Occipital lobe (tissue), 2 donors: ENCODE results near the gene NAA20. TPM values are rescaled to one million over a fixed set of nuclear protein-coding genes. Genes with fewer than 3 reads are reported as not detected.
A peak's percentile ranks its signal among the peaks of the same experiment; 100 is the strongest.

Source experiments
- DNase-seq: peaks from one replicate; lab custom pipeline; 2025; lab: John Stamatoyannopoulos, UW
- total RNA-seq: library from RNA; depleted of rRNA; stranded (reverse); fragments of >200 nt; gene quantifications from one replicate; pipeline ENCODE4 v1.2.3, GENCODE V29; 2014

The NAA20 gene
- total RNA-seq, 1 donor from 2014 or later = 50.5 TPM

DNA sequence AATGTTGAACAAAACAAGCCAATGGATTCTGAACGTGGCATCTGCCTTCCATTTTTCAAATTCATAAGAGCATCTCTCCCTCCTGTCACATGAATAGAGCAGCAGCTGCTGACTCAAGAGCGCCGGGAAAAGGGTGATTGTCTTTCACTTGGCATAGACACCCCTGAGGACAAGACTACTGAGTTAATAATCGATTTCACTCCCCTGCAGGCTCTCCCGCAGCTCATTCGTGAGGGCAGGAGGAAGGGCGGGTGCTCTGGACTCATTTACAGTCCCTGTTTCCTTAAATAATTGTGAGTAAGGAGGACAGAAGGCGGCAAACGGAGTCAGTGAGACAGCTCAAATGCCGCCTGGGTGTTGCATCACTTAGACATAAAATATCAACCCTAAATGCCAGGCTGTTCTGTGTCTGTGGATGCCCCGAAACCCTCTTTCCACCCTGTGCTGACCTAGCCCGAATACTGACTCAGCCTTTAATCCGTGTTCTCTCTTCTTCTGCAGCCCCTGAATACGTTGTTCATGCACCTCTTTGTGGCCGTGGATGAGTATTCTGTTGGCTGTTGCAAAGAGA lies 56.7 kb downstream of the NAA20 start:
- DNase-seq = no peak

DNA sequence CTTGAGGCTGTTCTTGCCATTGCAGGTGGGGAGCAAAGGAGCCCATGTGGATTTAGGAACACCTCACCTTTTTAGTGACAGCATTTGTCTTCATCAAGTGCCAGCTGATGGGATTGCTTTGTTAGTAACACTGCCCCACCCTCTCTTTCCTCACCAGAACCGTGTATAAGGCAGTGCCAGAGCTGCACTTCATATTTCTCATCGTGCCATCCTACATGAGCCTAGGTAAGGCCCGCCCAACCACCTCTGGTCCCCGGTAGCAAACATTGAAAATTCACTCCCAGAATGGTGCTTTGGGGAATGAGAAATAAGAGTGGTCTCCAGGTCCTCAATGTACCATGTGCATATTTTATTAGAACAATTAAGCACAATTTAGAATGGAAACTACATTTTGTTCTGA lies 57.9 kb downstream of the NAA20 start:
- no peak for DNase-seq

DNA sequence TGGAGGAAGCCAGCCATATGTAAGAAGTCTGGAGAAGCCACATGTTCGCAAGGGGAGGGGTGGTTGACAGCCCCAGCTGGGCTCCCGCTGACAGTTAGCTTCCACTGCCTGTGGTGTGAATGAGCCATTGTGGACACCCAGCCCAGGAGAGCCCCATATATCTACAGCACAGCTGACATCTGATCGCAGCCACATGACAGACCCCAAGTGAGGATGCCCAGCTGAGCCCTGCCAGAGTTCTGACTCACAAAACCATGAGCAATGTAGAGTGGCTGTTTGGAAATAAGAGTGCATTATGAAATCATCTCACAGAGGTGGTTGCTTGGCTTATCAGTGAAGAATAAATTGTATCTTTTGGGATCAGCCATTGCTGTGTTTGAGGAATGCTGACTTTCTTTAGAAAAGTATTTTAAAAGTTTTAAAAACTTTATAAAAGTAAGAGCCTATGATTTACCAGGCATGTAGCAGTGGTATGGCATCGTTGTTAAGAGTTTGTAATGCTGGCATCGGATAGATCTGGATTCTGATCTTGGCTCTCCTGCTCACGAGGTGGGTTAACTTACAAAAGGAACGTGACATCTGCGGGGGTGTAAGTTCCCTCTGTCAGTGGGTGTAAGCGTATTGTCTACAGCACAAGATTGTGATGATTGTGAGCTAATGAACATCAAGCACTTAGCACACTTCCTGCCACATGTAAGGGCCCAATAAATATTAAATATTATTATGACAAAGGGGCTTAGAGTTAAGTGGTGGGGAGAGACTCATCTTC lies 59.3 kb downstream of the NAA20 start:
- peak; percentile 74 for DNase-seq

DNA sequence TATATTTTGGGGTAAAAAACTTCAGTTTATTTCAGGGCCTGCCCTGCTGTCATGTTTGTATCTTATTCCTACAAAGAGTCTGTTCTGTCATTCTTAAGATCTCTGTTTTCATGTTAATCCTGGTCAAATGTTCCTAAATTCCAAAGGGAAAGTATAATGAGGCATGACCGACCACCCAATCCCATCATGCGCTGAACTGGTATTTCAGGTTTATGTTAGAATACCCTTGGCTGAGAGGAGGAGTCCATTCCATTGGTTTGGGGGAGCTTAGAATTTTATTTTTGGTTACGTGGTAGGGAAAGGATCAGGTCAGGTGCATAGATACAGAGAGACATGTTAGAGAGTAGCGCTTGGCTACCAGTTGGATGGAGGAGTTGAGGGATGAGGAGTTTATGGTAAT lies 60.9 kb downstream of the NAA20 start:
- DNase-seq = no peak

DNA sequence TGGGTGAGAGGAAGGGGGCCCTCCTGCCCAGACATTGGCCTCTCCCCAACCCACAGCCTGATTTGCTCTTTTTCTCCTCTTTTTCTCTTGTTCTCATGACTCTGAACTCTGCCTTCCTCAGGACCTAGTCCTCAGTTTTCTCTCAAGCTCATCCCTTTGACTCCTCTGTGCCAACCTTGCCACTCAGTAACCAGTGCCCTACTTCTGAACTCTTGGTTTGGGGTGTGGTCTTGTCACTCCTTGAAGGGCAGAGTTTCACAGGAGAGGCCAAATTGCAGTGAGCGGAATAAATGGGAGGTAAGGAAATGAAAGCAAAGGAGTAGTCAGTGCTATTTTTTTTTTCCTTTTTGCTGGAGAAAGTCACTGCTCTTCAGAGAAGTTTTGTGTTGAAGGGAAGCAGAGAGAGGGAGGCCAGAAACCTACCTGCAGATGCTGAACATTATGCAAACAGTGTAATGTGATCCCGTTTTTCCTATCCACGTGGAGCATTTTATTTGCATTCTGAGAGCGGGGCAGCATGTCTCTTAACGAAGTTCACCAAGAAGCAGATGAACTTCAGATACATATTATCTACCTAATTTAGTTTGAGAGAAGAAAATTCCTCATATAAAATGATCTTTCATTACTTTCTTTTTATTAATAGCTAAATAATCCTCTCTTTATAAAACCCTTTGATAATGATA lies 62.1 kb downstream of the NAA20 start:
- DNase-seq = no peak

Other genes starting within 250 kb of the NAA20 start
- 66.6 TPM for gene CRNKL1, start 35.1 kb downstream of the NAA20 start, total RNA-seq
- gene CFAP61, start 35.2 kb downstream of the NAA20 start, total RNA-seq = 3.1 TPM